HCT116 (cell line): ENCODE data around the gene RIPOR3. TPM values are rescaled to one million over a fixed set of nuclear protein-coding genes. Genes with fewer than 3 reads are reported as not detected.
A peak's percentile ranks its signal among the peaks of the same experiment; 100 is the strongest.

Experiments used
- ATAC-seq: fragments of 200-7000 bp; cut with Tn5 transposase; 2 replicates; pipeline ENCODE4 v1.9.1; 2020; ENCODE audit warnings: mild to moderate bottlenecking, moderate library complexity
- BruUV-seq: library from RNA; stranded (reverse); fragments of 400-500 nt; replicated peaks from 2 replicates; lab custom pipeline; 2021; lab: Mats Ljungman, UMichigan
- CTCF ChIA-PET: fragments of 300-600 bp; sonication (Branson Sonifier 250); formaldehyde crosslinking; loops from one replicate; lab custom pipeline; 2021; ENCODE audit warnings: antibody characterized with exemption; lab: Charles Lee
- POLR2A ChIA-PET: fragments of 300-600, 350-600 bp; sonication (Branson Sonifier 250); formaldehyde crosslinking; loops from one replicate; lab custom pipeline; 2021; ENCODE audit warnings: antibody characterized with exemption; lab: Charles Lee
- RAD21 ChIA-PET, 2 experiments: fragments of 300-600 bp; sonication (Branson Sonifier 250); formaldehyde crosslinking; loops; one replicate each; lab custom pipeline; 2023; ENCODE audit warnings: low total read pairs in 2 of 2; ENCODE audit not compliant: uncharacterized antibody in 2 of 2, unreplicated experiment in 2 of 2, low non-redundant PET in 1 of 2; lab: Charles Lee
- DNase-seq: peaks from one replicate; pipeline ENCODE4 v3.0.0-alpha.2; 2010; ENCODE audit warnings: low read depth, low spot score
- H2AFZ ChIP-seq: fragments of 200-600 bp; shearing (Covaris generic), sonication (generic); 2 replicates; pipeline ENCODE4 v1.6.1; 2017; ENCODE audit warnings: low read depth, mixed run types, mixed read lengths, antibody characterized with exemption, low read length; ENCODE audit not compliant: poor library complexity, severe bottlenecking
- H3K27ac ChIP-seq: 2 replicates; pipeline ENCODE4 v1.5.1; 2012; ENCODE audit warnings: low read depth, low read length
- H3K27me3 ChIP-seq: fragments of 200-600 bp; sonication (generic); 2 replicates; pipeline ENCODE4 v1.6.1; 2016; ENCODE audit warnings: mixed run types, low read length, mixed read lengths; ENCODE audit not compliant: insufficient read depth
- H3K36me3 ChIP-seq, 2 experiments: fragments of 200-500 bp in 1 of 2; fragments of 200-600 bp in 1 of 2; sonication (Bioruptor generic) in 1 of 2; sonication (generic) in 1 of 2; 2 replicates each; pipeline versions ENCODE4 v1.5.1 to v1.6.1; 2014 to 2016; ENCODE audit warnings: low read length in 2 of 2, inconsistent platforms in 1 of 2, mixed read lengths in 1 of 2, mixed run types in 1 of 2; ENCODE audit not compliant: insufficient read depth in 2 of 2, control insufficient read depth in 1 of 2
- H3K4me1 ChIP-seq, 2 experiments: fragments of 200-600 bp in 1 of 2; sonication (generic) in 1 of 2; 2 replicates each; pipeline versions ENCODE4 v1.5.1 to v1.6.1; 2012 to 2017; ENCODE audit warnings: low read length in 2 of 2, inconsistent platforms in 1 of 2, mild to moderate bottlenecking in 1 of 2, mixed read lengths in 1 of 2, mixed run types in 1 of 2, moderate library complexity in 1 of 2; ENCODE audit not compliant: insufficient read depth in 2 of 2, control insufficient read depth in 1 of 2
- H3K4me2 ChIP-seq: fragments of 200-600 bp; sonication (generic); 2 replicates; pipeline ENCODE4 v1.6.1; 2017; ENCODE audit warnings: mixed run types, low read length, mixed read lengths
- H3K4me3 ChIP-seq, 2 experiments: fragments of 200-600 bp in 1 of 2; sonication (generic) in 1 of 2; replicated peaks in 1 of 2; 2 replicates each; pipeline ENCODE4 v1.5.1; 2011 to 2016; ENCODE audit warnings: low read length in 2 of 2, control low read depth in 1 of 2, low read depth in 1 of 2, mild to moderate bottlenecking in 1 of 2, mixed read lengths in 1 of 2, mixed run types in 1 of 2
- H3K79me2 ChIP-seq: fragments of 200-600 bp; sonication (generic); 2 replicates; pipeline ENCODE4 v1.6.1; 2017; ENCODE audit warnings: mild to moderate bottlenecking, mixed run types, low read length, moderate library complexity, mixed read lengths; ENCODE audit not compliant: insufficient read depth
- H3K9ac ChIP-seq: fragments of 200-600 bp; sonication (generic); 2 replicates; pipeline ENCODE4 v1.6.1; 2016; ENCODE audit warnings: low read length, mixed read lengths
- H3K9me2 ChIP-seq: fragments of 200-600 bp; sonication (generic), shearing (Covaris generic); 2 replicates; pipeline ENCODE4 v1.6.1; 2017; ENCODE audit warnings: mixed run types, mild to moderate bottlenecking, moderate library complexity; ENCODE audit not compliant: insufficient read depth
- H3K9me3 ChIP-seq, 2 experiments: fragments of 200-500 bp in 1 of 2; fragments of 200-600 bp in 1 of 2; sonication (Bioruptor generic) in 1 of 2; sonication (generic) in 1 of 2; 2 replicates each; pipeline ENCODE4 v1.6.1; 2014 to 2017; ENCODE audit warnings: low read length in 2 of 2, mixed read lengths in 2 of 2, inconsistent platforms in 1 of 2, low read depth in 1 of 2, mild to moderate bottlenecking in 1 of 2, mixed run types in 1 of 2, moderate library complexity in 1 of 2; ENCODE audit not compliant: control insufficient read depth in 1 of 2, insufficient read depth in 1 of 2
- H4K20me1 ChIP-seq: fragments of 200-600 bp; sonication (generic), shearing (Covaris generic); 2 replicates; pipeline ENCODE4 v1.6.1; 2017; ENCODE audit warnings: mixed run types, mild to moderate bottlenecking, moderate library complexity; ENCODE audit not compliant: insufficient read depth
- CEBPB ChIP-seq: IDR thresholded peaks from 2 replicates; pipeline ENCODE4 v1.6.1; 2012; ENCODE audit warnings: low read depth
- EGR1 ChIP-seq: IDR thresholded peaks from 2 replicates; pipeline ENCODE4 v1.6.1; 2012; ENCODE audit warnings: low read depth
- EZH2 ChIP-seq: fragments of 200-600 bp; sonication (generic); IDR thresholded peaks from 2 replicates; pipeline ENCODE4 v1.6.1; 2017; ENCODE audit warnings: antibody characterized with exemption, mixed run types
- POLR2A ChIP-seq: IDR thresholded peaks from 2 replicates; pipeline ENCODE4 v1.7.0; 2011; ENCODE audit warnings: borderline replicate concordance; ENCODE audit not compliant: insufficient read depth, insufficient read length; ENCODE audit errors: extremely low read depth
- POLR2AphosphoS5 ChIP-seq: IDR thresholded peaks from 2 replicates; pipeline ENCODE4 v1.6.1; 2011; ENCODE audit warnings: mild to moderate bottlenecking, low read depth, low read length, moderate library complexity
- SIN3A ChIP-seq: IDR thresholded peaks from 2 replicates; pipeline ENCODE4 v1.6.1; 2012; ENCODE audit warnings: low read depth
- SP1 ChIP-seq: IDR thresholded peaks from 2 replicates; pipeline ENCODE4 v1.6.1; 2012; ENCODE audit warnings: low read depth
- TCF7L2 ChIP-seq: IDR thresholded peaks from 2 replicates; pipeline ENCODE4 v1.7.0; 2011; ENCODE audit warnings: borderline replicate concordance, inconsistent platforms; ENCODE audit not compliant: insufficient read depth, insufficient read length; ENCODE audit errors: extremely low read depth
- YY1 ChIP-seq: IDR thresholded peaks from 2 replicates; pipeline ENCODE4 v1.6.1; 2011; ENCODE audit warnings: low read length, low read depth, moderate library complexity, mild to moderate bottlenecking; ENCODE audit not compliant: insufficient replicate concordance; ENCODE audit errors: extremely low read depth
- intact Hi-C: fragments of 100-400 bp; cut with micrococcal nuclease; formaldehyde crosslinking; loops from 2 replicates; pipeline ENCODE4 v1.10.0; 2022
- total RNA-seq: library from RNA; stranded (reverse); gene quantifications from one replicate; pipeline ENCODE4 v1.2.1, GENCODE V29; 2021; ENCODE audit not compliant: unreplicated experiment
- TF ChIP-seq, protein P1 (sequence below): IDR thresholded peaks from 2 replicates; pipeline ENCODE4 v1.6.1; 2012
- TF ChIP-seq, protein P2 (sequence below): IDR thresholded peaks from 2 replicates; pipeline ENCODE4 v1.6.1; 2011; ENCODE audit warnings: mild to moderate bottlenecking, low read length, moderate library complexity; ENCODE audit not compliant: insufficient replicate concordance; ENCODE audit errors: extremely low read depth
- TF ChIP-seq, protein P3 (sequence below), 3 experiments: fragments of 200-600 bp in 1 of 3; sonication (generic) in 1 of 3; IDR thresholded peaks in 2 of 3; conservative IDR thresholded peaks in 1 of 3; 2 replicates each; pipeline ENCODE4 v1.5.1; 2012 to 2017; ENCODE audit warnings: low read depth in 2 of 3, low read length in 2 of 3, antibody characterized with exemption in 1 of 3, borderline replicate concordance in 1 of 3, control low read depth in 1 of 3, mild to moderate bottlenecking in 1 of 3, mixed read lengths in 1 of 3, mixed run types in 1 of 3, moderate library complexity in 1 of 3; ENCODE audit not compliant: insufficient read depth in 1 of 3

RIPOR3 gene
- total RNA-seq, 1 experiment from 2014 or later: 0.22 TPM

DNA sequence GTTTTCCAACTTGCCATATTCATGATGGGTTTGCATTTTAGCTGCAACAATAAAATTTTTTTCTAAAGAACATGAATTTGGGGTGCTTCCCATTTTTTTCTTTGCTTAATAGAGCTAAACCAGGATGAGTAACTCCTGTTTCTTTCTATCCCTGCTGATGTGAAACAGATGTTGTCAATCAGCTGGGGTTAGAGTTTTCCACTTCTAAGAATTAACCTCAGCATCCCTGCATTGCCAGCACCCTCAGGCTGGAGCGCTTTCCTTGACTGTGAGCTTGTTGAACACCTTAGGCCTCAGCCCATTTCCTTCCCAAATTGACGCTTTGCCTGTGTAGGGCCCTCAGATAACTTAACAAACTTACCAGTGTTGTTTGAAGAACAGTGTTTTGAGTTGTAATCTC is 106.7 kb downstream of the RIPOR3 start:
- TF ChIP-seq POLR2A: no peak
- TF ChIP-seq POLR2AphosphoS5: no peak
- TF ChIP-seq, all 23 proteins: peak for 0
- no peaks in the 10 kb centered on the region for H3K9me3 ChIP-seq
- H3K4me1 ChIP-seq: no peaks in the 10 kb centered on the region
- H4K20me1 ChIP-seq: no peaks in the 10 kb centered on the region
- peaks cover 25 to 39% of the 10 kb centered on the region in 2 experiments; a peak in 3 of 4 replicates for H3K36me3 ChIP-seq
- no peak overlapping the region for H3K27ac ChIP-seq
- H3K9ac ChIP-seq: no peak overlapping the region
- peaks cover 9% of the 10 kb centered on the region; the same call in 1 of the 2 replicates for H3K79me2 ChIP-seq
- DNase-seq (no peak), ATAC-seq (no peak)
- intact Hi-C loops: no loop called here
- no peak overlapping the region for H3K4me2 ChIP-seq
- no peak overlapping the region for H3K4me3 ChIP-seq
- no peak overlapping the region for H2AFZ ChIP-seq
- ChIA-PET POLR2A (no interaction called here), CTCF (no interaction called here), RAD21 (no interaction called here)
- no peaks in the 10 kb centered on the region for H3K27me3 ChIP-seq
- H3K9me2 ChIP-seq: no peaks in the 10 kb centered on the region
- BruUV-seq: no TSS peak

DNA sequence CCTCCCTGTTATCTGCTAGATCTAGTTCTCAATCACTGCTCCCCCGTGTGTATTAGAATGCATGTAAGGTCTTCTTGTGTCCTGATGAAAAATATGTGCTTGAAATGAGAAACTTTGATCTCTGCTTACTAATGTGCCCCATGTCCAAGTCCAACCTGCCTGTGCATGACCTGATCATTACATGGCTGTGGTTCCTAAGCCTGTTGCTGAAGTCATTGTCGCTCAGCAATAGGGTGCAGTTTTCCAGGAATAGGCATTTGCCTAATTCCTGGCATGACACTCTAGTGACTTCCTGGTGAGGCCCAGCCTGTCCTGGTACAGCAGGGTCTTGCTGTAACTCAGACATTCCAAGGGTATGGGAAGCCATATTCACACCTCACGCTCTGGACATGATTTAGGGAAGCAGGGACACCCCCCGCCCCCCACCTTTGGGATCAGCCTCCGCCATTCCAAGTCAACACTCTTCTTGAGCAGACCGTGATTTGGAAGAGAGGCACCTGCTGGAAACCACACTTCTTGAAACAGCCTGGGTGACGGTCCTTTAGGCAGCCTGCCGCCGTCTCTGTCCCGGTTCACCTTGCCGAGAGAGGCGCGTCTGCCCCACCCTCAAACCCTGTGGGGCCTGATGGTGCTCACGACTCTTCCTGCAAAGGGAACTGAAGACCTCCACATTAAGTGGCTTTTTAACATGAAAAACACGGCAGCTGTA is 107.7 kb downstream of the RIPOR3 start:
- ChIA-PET RAD21 (no interaction called here), CTCF (no interaction called here), POLR2A (no interaction called here)
- H4K20me1 ChIP-seq: no peaks in the 10 kb centered on the region
- DNase-seq (no peak), ATAC-seq (no peak)
- no peaks in the 10 kb centered on the region for H3K9me2 ChIP-seq
- intact Hi-C loops: no loop called here
- no peaks in the 10 kb centered on the region for H3K4me1 ChIP-seq
- H3K79me2 ChIP-seq: peaks cover 9% of the 10 kb centered on the region; the same call in 1 of the 2 replicates
- no peak overlapping the region for H3K27ac ChIP-seq
- TSS peak; percentile 26 for BruUV-seq
- TF ChIP-seq, protein P1, sequence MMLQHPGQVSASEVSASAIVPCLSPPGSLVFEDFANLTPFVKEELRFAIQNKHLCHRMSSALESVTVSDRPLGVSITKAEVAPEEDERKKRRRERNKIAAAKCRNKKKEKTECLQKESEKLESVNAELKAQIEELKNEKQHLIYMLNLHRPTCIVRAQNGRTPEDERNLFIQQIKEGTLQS: no peak
- TF ChIP-seq YY1 (no peak), SP1 (no peak), TCF7L2 (no peak), EGR1 (no peak), EZH2 (no peak), POLR2AphosphoS5 (no peak), CEBPB (no peak), SIN3A (no peak)
- TF ChIP-seq, protein P2, sequence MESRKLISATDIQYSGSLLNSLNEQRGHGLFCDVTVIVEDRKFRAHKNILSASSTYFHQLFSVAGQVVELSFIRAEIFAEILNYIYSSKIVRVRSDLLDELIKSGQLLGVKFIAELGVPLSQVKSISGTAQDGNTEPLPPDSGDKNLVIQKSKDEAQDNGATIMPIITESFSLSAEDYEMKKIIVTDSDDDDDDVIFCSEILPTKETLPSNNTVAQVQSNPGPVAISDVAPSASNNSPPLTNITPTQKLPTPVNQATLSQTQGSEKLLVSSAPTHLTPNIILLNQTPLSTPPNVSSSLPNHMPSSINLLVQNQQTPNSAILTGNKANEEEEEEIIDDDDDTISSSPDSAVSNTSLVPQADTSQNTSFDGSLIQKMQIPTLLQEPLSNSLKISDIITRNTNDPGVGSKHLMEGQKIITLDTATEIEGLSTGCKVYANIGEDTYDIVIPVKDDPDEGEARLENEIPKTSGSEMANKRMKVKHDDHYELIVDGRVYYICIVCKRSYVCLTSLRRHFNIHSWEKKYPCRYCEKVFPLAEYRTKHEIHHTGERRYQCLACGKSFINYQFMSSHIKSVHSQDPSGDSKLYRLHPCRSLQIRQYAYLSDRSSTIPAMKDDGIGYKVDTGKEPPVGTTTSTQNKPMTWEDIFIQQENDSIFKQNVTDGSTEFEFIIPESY: no peak
- TF ChIP-seq, protein P3, sequence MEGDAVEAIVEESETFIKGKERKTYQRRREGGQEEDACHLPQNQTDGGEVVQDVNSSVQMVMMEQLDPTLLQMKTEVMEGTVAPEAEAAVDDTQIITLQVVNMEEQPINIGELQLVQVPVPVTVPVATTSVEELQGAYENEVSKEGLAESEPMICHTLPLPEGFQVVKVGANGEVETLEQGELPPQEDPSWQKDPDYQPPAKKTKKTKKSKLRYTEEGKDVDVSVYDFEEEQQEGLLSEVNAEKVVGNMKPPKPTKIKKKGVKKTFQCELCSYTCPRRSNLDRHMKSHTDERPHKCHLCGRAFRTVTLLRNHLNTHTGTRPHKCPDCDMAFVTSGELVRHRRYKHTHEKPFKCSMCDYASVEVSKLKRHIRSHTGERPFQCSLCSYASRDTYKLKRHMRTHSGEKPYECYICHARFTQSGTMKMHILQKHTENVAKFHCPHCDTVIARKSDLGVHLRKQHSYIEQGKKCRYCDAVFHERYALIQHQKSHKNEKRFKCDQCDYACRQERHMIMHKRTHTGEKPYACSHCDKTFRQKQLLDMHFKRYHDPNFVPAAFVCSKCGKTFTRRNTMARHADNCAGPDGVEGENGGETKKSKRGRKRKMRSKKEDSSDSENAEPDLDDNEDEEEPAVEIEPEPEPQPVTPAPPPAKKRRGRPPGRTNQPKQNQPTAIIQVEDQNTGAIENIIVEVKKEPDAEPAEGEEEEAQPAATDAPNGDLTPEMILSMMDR (IDR thresholded peaks at IDR 0.05 in 2 of 3, conservative IDR thresholded peaks at IDR 0.05 in 1 of 3; ENCODE audit: borderline replicate concordance in 1 of 3, insufficient read depth in 1 of 3, low read depth in 2 of 3, low read length in 2 of 3): no peak
- H3K9ac ChIP-seq: no peak overlapping the region
- peaks cover 30 to 50% of the 10 kb centered on the region in 2 experiments; a peak in 3 of 4 replicates for H3K36me3 ChIP-seq
- H3K27me3 ChIP-seq: no peaks in the 10 kb centered on the region
- H3K4me3 ChIP-seq: no peak overlapping the region
- H3K4me2 ChIP-seq: no peak overlapping the region
- H2AFZ ChIP-seq: no peak overlapping the region
- H3K9me3 ChIP-seq: no peaks in the 10 kb centered on the region
